GM23338 (cell line): Measurements from ENCODE around the gene PSMB2.

Experiments
- EZH2 ChIP-seq: fragments of 200-600 bp; sonication (generic); IDR thresholded peaks from one replicate; pipeline ENCODE4 v1.8.0; 2017; ENCODE audit warnings: antibody characterized with exemption, mild to moderate bottlenecking, low read depth; ENCODE audit not compliant: unreplicated experiment
- EZH2phosphoT487 ChIP-seq: fragments of 200-600 bp; sonication (generic); IDR thresholded peaks from one replicate; pipeline ENCODE4 v1.8.1; 2018; ENCODE audit warnings: antibody characterized with exemption; ENCODE audit not compliant: unreplicated experiment
- JUNB ChIP-seq: IDR thresholded peaks from one replicate; pipeline ENCODE4 v1.6.1; 2016; ENCODE audit warnings: antibody characterized with exemption; ENCODE audit not compliant: unreplicated experiment
- POLR2AphosphoS5 ChIP-seq: IDR thresholded peaks from 2 replicates; pipeline ENCODE4 v1.6.1; 2016; ENCODE audit warnings: antibody characterized with exemption, low read depth
- ZNF114 ChIP-seq: fragments of 250-450 bp; sonication (Bioruptor Pico); IDR thresholded peaks from 2 replicates; pipeline ENCODE4 v1.5.0; 2020; ENCODE audit warnings: mild to moderate bottlenecking, moderate library complexity
- TF ChIP-seq, protein P1 (sequence below), 2 experiments: fragments of 200-600 bp in 1 of 2; sonication (generic) in 1 of 2; conservative IDR thresholded peaks; 2 replicates each; pipeline versions ENCODE4 v1.5.1 to v1.6.1; 2016 to 2017; ENCODE audit warnings: antibody characterized with exemption in 2 of 2, low read depth in 2 of 2, mild to moderate bottlenecking in 2 of 2, moderate library complexity in 1 of 2
- TF ChIP-seq, protein P2 (sequence below): IDR thresholded peaks from one replicate; pipeline ENCODE4 v1.6.1; 2018; ENCODE audit warnings: antibody characterized with exemption; ENCODE audit not compliant: unreplicated experiment
- TF ChIP-seq, protein P3 (sequence below): fragments of 250-450 bp; sonication (Bioruptor Pico); IDR thresholded peaks from 2 replicates; pipeline ENCODE4 v1.5.0; 2020; ENCODE audit warnings: mild to moderate bottlenecking, moderate library complexity

DNA sequence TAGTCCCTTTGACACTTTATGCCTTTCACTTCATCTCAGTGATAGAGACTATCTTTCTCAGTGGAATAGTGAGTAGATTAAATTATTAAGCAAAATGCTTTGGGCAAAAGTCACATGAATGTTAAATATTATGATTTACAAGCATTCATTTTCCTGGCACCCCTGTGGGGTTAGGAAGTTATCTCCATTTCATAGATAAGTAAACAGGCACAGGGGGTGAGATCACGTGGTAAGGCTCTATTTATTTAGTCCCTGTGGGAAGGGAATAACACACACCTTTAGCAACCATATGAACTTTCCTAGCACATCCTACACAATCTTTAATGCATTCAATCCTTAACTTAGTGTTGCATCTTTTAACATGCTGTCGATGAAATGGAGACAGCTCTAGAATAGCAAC lies 12.3 kb downstream of the PSMB2 start:
- TF ChIP-seq, protein P1, sequence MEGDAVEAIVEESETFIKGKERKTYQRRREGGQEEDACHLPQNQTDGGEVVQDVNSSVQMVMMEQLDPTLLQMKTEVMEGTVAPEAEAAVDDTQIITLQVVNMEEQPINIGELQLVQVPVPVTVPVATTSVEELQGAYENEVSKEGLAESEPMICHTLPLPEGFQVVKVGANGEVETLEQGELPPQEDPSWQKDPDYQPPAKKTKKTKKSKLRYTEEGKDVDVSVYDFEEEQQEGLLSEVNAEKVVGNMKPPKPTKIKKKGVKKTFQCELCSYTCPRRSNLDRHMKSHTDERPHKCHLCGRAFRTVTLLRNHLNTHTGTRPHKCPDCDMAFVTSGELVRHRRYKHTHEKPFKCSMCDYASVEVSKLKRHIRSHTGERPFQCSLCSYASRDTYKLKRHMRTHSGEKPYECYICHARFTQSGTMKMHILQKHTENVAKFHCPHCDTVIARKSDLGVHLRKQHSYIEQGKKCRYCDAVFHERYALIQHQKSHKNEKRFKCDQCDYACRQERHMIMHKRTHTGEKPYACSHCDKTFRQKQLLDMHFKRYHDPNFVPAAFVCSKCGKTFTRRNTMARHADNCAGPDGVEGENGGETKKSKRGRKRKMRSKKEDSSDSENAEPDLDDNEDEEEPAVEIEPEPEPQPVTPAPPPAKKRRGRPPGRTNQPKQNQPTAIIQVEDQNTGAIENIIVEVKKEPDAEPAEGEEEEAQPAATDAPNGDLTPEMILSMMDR (conservative IDR thresholded peaks at IDR 0.05; ENCODE audit: low read depth in 2 of 2): no peak
- TF ChIP-seq EZH2 (no peak), POLR2AphosphoS5 (no peak), ZNF114 (no peak), EZH2phosphoT487 (no peak), JUNB (no peak)
- TF ChIP-seq, protein P2, sequence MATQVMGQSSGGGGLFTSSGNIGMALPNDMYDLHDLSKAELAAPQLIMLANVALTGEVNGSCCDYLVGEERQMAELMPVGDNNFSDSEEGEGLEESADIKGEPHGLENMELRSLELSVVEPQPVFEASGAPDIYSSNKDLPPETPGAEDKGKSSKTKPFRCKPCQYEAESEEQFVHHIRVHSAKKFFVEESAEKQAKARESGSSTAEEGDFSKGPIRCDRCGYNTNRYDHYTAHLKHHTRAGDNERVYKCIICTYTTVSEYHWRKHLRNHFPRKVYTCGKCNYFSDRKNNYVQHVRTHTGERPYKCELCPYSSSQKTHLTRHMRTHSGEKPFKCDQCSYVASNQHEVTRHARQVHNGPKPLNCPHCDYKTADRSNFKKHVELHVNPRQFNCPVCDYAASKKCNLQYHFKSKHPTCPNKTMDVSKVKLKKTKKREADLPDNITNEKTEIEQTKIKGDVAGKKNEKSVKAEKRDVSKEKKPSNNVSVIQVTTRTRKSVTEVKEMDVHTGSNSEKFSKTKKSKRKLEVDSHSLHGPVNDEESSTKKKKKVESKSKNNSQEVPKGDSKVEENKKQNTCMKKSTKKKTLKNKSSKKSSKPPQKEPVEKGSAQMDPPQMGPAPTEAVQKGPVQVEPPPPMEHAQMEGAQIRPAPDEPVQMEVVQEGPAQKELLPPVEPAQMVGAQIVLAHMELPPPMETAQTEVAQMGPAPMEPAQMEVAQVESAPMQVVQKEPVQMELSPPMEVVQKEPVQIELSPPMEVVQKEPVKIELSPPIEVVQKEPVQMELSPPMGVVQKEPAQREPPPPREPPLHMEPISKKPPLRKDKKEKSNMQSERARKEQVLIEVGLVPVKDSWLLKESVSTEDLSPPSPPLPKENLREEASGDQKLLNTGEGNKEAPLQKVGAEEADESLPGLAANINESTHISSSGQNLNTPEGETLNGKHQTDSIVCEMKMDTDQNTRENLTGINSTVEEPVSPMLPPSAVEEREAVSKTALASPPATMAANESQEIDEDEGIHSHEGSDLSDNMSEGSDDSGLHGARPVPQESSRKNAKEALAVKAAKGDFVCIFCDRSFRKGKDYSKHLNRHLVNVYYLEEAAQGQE: no peak
- TF ChIP-seq, protein P3, sequence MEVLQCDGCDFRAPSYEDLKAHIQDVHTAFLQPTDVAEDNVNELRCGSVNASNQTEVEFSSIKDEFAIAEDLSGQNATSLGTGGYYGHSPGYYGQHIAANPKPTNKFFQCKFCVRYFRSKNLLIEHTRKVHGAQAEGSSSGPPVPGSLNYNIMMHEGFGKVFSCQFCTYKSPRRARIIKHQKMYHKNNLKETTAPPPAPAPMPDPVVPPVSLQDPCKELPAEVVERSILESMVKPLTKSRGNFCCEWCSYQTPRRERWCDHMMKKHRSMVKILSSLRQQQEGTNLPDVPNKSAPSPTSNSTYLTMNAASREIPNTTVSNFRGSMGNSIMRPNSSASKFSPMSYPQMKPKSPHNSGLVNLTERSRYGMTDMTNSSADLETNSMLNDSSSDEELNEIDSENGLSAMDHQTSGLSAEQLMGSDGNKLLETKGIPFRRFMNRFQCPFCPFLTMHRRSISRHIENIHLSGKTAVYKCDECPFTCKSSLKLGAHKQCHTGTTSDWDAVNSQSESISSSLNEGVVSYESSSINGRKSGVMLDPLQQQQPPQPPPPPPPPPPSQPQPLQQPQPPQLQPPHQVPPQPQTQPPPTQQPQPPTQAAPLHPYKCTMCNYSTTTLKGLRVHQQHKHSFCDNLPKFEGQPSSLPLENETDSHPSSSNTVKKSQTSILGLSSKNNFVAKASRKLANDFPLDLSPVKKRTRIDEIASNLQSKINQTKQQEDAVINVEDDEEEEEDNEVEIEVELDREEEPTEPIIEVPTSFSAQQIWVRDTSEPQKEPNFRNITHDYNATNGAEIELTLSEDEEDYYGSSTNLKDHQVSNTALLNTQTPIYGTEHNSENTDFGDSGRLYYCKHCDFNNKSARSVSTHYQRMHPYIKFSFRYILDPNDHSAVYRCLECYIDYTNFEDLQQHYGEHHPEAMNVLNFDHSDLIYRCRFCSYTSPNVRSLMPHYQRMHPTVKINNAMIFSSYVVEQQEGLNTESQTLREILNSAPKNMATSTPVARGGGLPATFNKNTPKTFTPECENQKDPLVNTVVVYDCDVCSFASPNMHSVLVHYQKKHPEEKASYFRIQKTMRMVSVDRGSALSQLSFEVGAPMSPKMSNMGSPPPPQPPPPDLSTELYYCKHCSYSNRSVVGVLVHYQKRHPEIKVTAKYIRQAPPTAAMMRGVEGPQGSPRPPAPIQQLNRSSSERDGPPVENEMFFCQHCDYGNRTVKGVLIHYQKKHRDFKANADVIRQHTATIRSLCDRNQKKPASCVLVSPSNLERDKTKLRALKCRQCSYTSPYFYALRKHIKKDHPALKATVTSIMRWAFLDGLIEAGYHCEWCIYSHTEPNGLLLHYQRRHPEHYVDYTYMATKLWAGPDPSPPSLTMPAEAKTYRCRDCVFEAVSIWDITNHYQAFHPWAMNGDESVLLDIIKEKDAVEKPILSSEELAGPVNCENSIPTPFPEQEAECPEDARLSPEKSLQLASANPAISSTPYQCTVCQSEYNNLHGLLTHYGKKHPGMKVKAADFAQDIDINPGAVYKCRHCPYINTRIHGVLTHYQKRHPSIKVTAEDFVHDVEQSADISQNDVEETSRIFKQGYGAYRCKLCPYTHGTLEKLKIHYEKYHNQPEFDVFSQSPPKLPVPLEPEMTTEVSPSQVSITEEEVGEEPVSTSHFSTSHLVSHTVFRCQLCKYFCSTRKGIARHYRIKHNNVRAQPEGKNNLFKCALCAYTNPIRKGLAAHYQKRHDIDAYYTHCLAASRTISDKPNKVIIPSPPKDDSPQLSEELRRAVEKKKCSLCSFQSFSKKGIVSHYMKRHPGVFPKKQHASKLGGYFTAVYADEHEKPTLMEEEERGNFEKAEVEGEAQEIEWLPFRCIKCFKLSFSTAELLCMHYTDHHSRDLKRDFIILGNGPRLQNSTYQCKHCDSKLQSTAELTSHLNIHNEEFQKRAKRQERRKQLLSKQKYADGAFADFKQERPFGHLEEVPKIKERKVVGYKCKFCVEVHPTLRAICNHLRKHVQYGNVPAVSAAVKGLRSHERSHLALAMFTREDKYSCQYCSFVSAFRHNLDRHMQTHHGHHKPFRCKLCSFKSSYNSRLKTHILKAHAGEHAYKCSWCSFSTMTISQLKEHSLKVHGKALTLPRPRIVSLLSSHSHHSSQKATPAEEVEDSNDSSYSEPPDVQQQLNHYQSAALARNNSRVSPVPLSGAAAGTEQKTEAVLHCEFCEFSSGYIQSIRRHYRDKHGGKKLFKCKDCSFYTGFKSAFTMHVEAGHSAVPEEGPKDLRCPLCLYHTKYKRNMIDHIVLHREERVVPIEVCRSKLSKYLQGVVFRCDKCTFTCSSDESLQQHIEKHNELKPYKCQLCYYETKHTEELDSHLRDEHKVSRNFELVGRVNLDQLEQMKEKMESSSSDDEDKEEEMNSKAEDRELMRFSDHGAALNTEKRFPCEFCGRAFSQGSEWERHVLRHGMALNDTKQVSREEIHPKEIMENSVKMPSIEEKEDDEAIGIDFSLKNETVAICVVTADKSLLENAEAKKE (CRISPR knock-in tag): no peak
